HEK293 (cell line): ENCODE results near the gene CLPSL1.

Experiments
- KLF16 ChIP-seq: fragments of 450-650 bp; formaldehyde crosslinking; IDR thresholded peaks from 2 replicates; pipeline ENCODE4 v1.5.1; 2017; ENCODE audit warnings: missing biosample characterization, missing genetic modification characterization
- SP2 ChIP-seq: fragments of 450-650 bp; formaldehyde crosslinking; IDR thresholded peaks from 2 replicates; pipeline ENCODE4 v1.5.1; 2016; ENCODE audit warnings: missing biosample characterization, missing genetic modification characterization
- ZBTB1 ChIP-seq: fragments of 450-650 bp; formaldehyde crosslinking; IDR thresholded peaks from 2 replicates; pipeline ENCODE4 v1.5.1; 2016; ENCODE audit warnings: missing biosample characterization, missing genetic modification characterization
- ZFP37 ChIP-seq: fragments of 450-650 bp; formaldehyde crosslinking; IDR thresholded peaks from 2 replicates; pipeline ENCODE4 v1.5.1; 2016; ENCODE audit warnings: missing biosample characterization, missing genetic modification characterization
- ZNF174 ChIP-seq: fragments of 450-650 bp; formaldehyde crosslinking; IDR thresholded peaks from 2 replicates; pipeline ENCODE4 v1.5.0; 2017; ENCODE audit warnings: missing biosample characterization, mild to moderate bottlenecking, missing genetic modification characterization
- ZNF76 ChIP-seq: fragments of 450-650 bp; formaldehyde crosslinking; IDR thresholded peaks from 2 replicates; pipeline ENCODE4; 2016; ENCODE audit warnings: low read depth, missing biosample characterization, missing genetic modification characterization, borderline replicate concordance

DNA sequence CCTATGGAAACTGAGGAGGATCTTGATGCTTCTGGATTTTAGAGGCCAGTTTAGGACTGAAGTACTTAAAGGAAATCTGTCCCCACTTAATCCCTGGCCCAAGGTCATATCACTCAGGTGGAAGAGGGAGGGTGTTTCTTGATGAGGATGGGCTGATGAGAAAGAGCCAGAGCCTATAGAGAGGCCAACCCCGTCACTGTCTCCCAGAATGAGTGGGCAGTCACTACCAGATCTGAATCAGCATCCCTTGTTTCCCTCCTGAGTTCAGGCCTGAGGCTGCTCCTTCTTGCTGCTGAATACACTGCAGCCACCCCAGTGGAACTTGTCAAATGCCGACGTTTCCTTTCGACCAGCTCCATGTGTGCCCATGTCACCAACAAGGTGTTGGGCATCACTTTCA, 29.2 kb upstream of the CLPSL1 start:
- TF ChIP-seq ZNF174 (tag by site-specific recombination) (no peak), ZNF76 (tag by site-specific recombination) (no peak), ZFP37 (tag by site-specific recombination) (no peak), SP2 (tag by site-specific recombination) (no peak), ZBTB1 (no peak), KLF16 (no peak)
